ENCODE measurements around the gene SLC27A5. TPM values are rescaled to one million over a fixed set of nuclear protein-coding genes. Genes with fewer than 3 reads are reported as not detected.

SLC27A5 gene
- total and polyA plus RNA-seq, 9 of the 15 experiments (the other 6 are each of a cell fraction or from before 2014, with no cell fraction given): 42.2 to 318 (median 64.7) TPM

DNA sequence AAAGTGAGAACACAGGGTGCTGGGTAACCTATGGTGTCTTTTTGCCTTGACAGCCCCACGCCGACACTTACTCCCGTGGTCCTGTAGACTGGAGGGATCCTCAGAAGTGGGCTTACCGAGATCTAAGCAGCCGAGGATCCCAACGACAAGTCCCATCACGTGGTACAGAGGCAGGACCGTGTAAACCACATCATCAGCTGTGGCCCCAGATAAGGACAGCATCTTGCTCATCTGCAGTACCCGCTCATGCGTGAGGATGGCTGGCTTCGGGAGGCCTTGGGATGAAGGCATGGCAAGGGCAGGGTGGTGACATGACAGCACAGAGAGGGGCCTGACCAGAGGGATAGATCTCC lies 2.1 kb downstream of the SLC27A5 start (continued):
- TF ChIP-seq, protein P1, sequence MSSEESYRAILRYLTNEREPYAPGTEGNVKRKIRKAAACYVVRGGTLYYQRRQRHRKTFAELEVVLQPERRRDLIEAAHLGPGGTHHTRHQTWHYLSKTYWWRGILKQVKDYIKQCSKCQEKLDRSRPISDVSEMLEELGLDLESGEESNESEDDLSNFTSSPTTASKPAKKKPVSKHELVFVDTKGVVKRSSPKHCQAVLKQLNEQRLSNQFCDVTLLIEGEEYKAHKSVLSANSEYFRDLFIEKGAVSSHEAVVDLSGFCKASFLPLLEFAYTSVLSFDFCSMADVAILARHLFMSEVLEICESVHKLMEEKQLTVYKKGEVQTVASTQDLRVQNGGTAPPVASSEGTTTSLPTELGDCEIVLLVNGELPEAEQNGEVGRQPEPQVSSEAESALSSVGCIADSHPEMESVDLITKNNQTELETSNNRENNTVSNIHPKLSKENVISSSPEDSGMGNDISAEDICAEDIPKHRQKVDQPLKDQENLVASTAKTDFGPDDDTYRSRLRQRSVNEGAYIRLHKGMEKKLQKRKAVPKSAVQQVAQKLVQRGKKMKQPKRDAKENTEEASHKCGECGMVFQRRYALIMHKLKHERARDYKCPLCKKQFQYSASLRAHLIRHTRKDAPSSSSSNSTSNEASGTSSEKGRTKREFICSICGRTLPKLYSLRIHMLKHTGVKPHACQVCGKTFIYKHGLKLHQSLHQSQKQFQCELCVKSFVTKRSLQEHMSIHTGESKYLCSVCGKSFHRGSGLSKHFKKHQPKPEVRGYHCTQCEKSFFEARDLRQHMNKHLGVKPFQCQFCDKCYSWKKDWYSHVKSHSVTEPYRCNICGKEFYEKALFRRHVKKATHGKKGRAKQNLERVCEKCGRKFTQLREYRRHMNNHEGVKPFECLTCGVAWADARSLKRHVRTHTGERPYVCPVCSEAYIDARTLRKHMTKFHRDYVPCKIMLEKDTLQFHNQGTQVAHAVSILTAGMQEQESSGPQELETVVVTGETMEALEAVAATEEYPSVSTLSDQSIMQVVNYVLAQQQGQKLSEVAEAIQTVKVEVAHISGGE (CRISPR knock-in tag; IDR thresholded peaks at IDR 0.05): 0 out of 6 replicates have a peak, but pooled peaks of 1 of the 3 experiments have one; percentile 48
- TF ChIP-seq ZNF274 (IDR thresholded peaks at IDR 0.05; ENCODE audit: borderline replicate concordance, low read depth, low read length): no peak
- no peak for TF ChIP-seq ZNF316 (IDR thresholded peaks at IDR 0.05)
- 0 out of 2 replicates have a peak, but pooled peaks have one; percentile 4 for TF ChIP-seq TCF7 (IDR thresholded peaks at IDR 0.05; ENCODE audit: borderline replicate concordance)
- TF ChIP-seq CBFA2T2 (conservative IDR thresholded peaks at IDR 0.05): peak; percentile 62
- TF ChIP-seq, protein P2, sequence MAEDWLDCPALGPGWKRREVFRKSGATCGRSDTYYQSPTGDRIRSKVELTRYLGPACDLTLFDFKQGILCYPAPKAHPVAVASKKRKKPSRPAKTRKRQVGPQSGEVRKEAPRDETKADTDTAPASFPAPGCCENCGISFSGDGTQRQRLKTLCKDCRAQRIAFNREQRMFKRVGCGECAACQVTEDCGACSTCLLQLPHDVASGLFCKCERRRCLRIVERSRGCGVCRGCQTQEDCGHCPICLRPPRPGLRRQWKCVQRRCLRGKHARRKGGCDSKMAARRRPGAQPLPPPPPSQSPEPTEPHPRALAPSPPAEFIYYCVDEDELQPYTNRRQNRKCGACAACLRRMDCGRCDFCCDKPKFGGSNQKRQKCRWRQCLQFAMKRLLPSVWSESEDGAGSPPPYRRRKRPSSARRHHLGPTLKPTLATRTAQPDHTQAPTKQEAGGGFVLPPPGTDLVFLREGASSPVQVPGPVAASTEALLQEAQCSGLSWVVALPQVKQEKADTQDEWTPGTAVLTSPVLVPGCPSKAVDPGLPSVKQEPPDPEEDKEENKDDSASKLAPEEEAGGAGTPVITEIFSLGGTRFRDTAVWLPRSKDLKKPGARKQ (CRISPR knock-in tag; IDR thresholded peaks at IDR 0.05): no peak
- peak; percentile 73; the same call in 1 of the 2 replicates for TF ChIP-seq ZNF197 (CRISPR knock-in tag; IDR thresholded peaks at IDR 0.05; ENCODE audit: low read depth)
- TF ChIP-seq, protein P3, sequence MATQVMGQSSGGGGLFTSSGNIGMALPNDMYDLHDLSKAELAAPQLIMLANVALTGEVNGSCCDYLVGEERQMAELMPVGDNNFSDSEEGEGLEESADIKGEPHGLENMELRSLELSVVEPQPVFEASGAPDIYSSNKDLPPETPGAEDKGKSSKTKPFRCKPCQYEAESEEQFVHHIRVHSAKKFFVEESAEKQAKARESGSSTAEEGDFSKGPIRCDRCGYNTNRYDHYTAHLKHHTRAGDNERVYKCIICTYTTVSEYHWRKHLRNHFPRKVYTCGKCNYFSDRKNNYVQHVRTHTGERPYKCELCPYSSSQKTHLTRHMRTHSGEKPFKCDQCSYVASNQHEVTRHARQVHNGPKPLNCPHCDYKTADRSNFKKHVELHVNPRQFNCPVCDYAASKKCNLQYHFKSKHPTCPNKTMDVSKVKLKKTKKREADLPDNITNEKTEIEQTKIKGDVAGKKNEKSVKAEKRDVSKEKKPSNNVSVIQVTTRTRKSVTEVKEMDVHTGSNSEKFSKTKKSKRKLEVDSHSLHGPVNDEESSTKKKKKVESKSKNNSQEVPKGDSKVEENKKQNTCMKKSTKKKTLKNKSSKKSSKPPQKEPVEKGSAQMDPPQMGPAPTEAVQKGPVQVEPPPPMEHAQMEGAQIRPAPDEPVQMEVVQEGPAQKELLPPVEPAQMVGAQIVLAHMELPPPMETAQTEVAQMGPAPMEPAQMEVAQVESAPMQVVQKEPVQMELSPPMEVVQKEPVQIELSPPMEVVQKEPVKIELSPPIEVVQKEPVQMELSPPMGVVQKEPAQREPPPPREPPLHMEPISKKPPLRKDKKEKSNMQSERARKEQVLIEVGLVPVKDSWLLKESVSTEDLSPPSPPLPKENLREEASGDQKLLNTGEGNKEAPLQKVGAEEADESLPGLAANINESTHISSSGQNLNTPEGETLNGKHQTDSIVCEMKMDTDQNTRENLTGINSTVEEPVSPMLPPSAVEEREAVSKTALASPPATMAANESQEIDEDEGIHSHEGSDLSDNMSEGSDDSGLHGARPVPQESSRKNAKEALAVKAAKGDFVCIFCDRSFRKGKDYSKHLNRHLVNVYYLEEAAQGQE (IDR thresholded peaks at IDR 0.05; ENCODE audit: borderline replicate concordance): peak; percentile 35; the same call in 1 of the 2 replicates
- TF ChIP-seq, protein P3 (CRISPR knock-in tag; IDR thresholded peaks at IDR 0.05; ENCODE audit: low read depth): no peak
- TF ChIP-seq TCF3 (CRISPR knock-in tag; IDR thresholded peaks at IDR 0.05): peak; percentile 85
- TF ChIP-seq RAD51 (IDR thresholded peaks at IDR 0.05; ENCODE audit: borderline replicate concordance, low read depth): peak; percentile 89
- TF ChIP-seq MECOM (CRISPR knock-in tag; IDR thresholded peaks at IDR 0.05): peak; percentile 49; the same call in 1 of the 2 replicates

Measured in K562 (cell line).